ENCODE measurements around the gene ARHGEF7. TPM values are rescaled to one million over a fixed set of nuclear protein-coding genes. Genes with fewer than 3 reads are reported as not detected.

ARHGEF7 gene
- total and polyA plus RNA-seq, 2 experiments from 2014 or later, result 23.6 to 58.9 TPM

DNA sequence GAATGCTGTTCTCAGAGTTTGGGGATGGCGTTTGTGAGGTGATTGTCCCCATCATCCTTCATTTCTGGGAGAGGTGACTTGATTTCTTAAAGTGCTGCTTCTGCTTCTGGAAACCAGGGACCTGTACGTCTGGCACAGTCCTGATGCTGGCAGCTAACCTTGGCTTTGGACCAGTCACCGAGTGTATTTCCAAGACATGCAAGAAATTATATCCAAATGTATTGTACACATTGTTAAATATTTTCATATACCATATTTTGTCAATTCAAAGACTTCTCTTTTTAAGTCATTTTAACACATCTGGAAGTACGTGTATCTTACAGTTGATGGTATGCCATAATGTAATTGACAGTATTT is 97.4 kb downstream of the ARHGEF7 start:
- no peaks in the 10 kb centered on the region for H3K27me3 ChIP-seq (ENCODE audit: insufficient read depth)
- H3K4me2 ChIP-seq, result peak overlapping the region; percentile 7; the same call in 1 of the 2 replicates
- H2AFZ ChIP-seq, result no peak overlapping the region
- Mint-ChIP-seq H3K4me1 (peaks cover 87% of the 10 kb centered on the region), H3K9me3 (no peaks in the 10 kb centered on the region; the same call in 2 of the 3 replicates), H3K27me3 (ENCODE audit: insufficient read depth, low read depth, poor library complexity) (peaks cover 20% of the 10 kb centered on the region), H3K4me3 (no peak overlapping the region; the same call in 2 of the 3 replicates), H3K36me3 (ENCODE audit: low read depth) (no peaks in the 10 kb centered on the region), H3K27ac (peak overlapping the region; percentile 89; the same call in 1 of the 2 replicates)
- TF ChIP-seq CREB1 (CRISPR knock-in tag; IDR thresholded peaks at IDR 0.05; ENCODE audit: low read depth) (no peak), ZNF462 (CRISPR knock-in tag; IDR thresholded peaks at IDR 0.05) (no peak), CTCF (conservative IDR thresholded peaks at IDR 0.05; ENCODE audit: low read depth in 2 of 2) (no peak), POLR2AphosphoS5 (IDR thresholded peaks at IDR 0.05; ENCODE audit: low read depth) (no peak), EZH2phosphoT487 (IDR thresholded peaks at IDR 0.05; ENCODE audit: unreplicated experiment) (no peak), ETS1 (IDR thresholded peaks at IDR 0.05) (no peak), JUNB (IDR thresholded peaks at IDR 0.05; ENCODE audit: unreplicated experiment) (no peak), NANOG (IDR thresholded peaks at IDR 0.05; ENCODE audit: borderline replicate concordance) (no peak), EZH2 (IDR thresholded peaks at IDR 0.05; ENCODE audit: low read depth, unreplicated experiment) (no peak), ZNF114 (CRISPR knock-in tag; IDR thresholded peaks at IDR 0.05) (no peak), STAT1 (IDR thresholded peaks at IDR 0.05; ENCODE audit: unreplicated experiment) (no peak), ZNF331 (CRISPR knock-in tag; IDR thresholded peaks at IDR 0.05; ENCODE audit: low read depth) (no peak)
- TF ChIP-seq, protein P1, sequence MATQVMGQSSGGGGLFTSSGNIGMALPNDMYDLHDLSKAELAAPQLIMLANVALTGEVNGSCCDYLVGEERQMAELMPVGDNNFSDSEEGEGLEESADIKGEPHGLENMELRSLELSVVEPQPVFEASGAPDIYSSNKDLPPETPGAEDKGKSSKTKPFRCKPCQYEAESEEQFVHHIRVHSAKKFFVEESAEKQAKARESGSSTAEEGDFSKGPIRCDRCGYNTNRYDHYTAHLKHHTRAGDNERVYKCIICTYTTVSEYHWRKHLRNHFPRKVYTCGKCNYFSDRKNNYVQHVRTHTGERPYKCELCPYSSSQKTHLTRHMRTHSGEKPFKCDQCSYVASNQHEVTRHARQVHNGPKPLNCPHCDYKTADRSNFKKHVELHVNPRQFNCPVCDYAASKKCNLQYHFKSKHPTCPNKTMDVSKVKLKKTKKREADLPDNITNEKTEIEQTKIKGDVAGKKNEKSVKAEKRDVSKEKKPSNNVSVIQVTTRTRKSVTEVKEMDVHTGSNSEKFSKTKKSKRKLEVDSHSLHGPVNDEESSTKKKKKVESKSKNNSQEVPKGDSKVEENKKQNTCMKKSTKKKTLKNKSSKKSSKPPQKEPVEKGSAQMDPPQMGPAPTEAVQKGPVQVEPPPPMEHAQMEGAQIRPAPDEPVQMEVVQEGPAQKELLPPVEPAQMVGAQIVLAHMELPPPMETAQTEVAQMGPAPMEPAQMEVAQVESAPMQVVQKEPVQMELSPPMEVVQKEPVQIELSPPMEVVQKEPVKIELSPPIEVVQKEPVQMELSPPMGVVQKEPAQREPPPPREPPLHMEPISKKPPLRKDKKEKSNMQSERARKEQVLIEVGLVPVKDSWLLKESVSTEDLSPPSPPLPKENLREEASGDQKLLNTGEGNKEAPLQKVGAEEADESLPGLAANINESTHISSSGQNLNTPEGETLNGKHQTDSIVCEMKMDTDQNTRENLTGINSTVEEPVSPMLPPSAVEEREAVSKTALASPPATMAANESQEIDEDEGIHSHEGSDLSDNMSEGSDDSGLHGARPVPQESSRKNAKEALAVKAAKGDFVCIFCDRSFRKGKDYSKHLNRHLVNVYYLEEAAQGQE (IDR thresholded peaks at IDR 0.05; ENCODE audit: unreplicated experiment), result no peak
- peaks cover 10% of the 10 kb centered on the region for H4K20me1 ChIP-seq (replicated peaks; ENCODE audit: insufficient read depth)
- no peak for DNase-seq (ENCODE audit: low spot score)
- no peak overlapping the region for H3K4me3 ChIP-seq
- H3K79me2 ChIP-seq (replicated peaks; ENCODE audit: insufficient read depth), result peaks cover 87% of the 10 kb centered on the region
- no peak for ATAC-seq
- peaks cover 65% of the 10 kb centered on the region for H3K4me1 ChIP-seq (ENCODE audit: insufficient read depth)
- no peaks in the 10 kb centered on the region; the same call in 1 of the 2 replicates for H3F3A ChIP-seq (replicated peaks; ENCODE audit: low read depth)
- H3K27ac ChIP-seq (ENCODE audit: low read depth), result peak overlapping the region; percentile 81
- no peaks in the 10 kb centered on the region for H3K9me2 ChIP-seq (ENCODE audit: insufficient read depth)
- H3K36me3 ChIP-seq (ENCODE audit: insufficient read depth), result no peaks in the 10 kb centered on the region

Data from GM23338 (cell line).